NB4 (cell line): Measurements from ENCODE around the gene OST4.

Experiments
- POLR2A ChIP-seq: IDR thresholded peaks from 2 replicates; pipeline ENCODE4 v1.6.1; 2011; ENCODE audit warnings: mild to moderate bottlenecking; ENCODE audit not compliant: insufficient read length; ENCODE audit errors: extremely low read depth
- TF ChIP-seq, protein P1 (sequence below): IDR thresholded peaks from one replicate; pipeline ENCODE4 v1.5.1; 2012; ENCODE audit warnings: low read depth, low read length

DNA sequence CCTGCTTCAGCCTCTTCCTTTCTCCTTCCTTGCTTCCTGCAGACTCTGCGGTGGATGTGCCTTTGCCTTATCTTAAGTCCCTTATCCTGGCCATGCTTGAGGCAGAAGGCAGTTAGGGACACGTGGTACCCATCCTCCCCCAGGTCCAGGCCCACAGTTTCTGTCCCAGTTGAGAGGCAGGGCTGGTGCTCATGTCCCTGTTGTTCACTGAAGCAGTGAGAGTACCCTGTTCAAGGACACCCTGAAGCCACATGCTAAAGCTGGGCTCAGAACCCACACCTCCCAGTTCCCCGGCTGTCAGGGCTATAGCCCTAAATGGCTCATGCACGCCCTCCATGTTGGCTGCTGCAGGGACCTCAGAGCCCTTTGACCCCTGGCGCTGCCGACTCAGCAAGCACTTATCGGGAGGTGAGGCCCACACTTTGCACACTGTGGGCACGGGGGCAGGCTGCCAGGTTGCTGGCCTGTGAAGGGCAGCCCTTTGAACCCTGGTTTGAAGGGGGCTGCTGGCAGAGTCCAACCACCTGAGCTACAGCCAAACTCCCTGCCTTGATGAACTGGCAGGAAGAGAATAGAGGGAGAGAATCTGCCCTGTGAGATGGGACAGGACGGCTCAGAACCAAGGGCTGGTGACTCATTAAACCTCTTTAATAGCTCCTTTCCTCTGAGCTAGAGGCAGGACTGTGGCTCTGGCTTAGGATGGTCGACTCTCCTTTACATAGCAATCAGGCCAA is 21.4 kb upstream of the OST4 start:
- no peak for TF ChIP-seq POLR2A
- TF ChIP-seq, protein P1, sequence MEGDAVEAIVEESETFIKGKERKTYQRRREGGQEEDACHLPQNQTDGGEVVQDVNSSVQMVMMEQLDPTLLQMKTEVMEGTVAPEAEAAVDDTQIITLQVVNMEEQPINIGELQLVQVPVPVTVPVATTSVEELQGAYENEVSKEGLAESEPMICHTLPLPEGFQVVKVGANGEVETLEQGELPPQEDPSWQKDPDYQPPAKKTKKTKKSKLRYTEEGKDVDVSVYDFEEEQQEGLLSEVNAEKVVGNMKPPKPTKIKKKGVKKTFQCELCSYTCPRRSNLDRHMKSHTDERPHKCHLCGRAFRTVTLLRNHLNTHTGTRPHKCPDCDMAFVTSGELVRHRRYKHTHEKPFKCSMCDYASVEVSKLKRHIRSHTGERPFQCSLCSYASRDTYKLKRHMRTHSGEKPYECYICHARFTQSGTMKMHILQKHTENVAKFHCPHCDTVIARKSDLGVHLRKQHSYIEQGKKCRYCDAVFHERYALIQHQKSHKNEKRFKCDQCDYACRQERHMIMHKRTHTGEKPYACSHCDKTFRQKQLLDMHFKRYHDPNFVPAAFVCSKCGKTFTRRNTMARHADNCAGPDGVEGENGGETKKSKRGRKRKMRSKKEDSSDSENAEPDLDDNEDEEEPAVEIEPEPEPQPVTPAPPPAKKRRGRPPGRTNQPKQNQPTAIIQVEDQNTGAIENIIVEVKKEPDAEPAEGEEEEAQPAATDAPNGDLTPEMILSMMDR = no peak
